Skin epidermis (tissue), 12 donors: ENCODE data around the gene MCF2L.

Experiments used
- H3K27ac ChIP-seq, 21 experiments: fragments of 200-600 bp; sonication (generic) in 11 of 21; one replicate each; pipeline ENCODE4 v1.5.0; 2020; ENCODE audit warnings: mild to moderate bottlenecking in 3 of 21, inconsistent platforms in 2 of 21, moderate library complexity in 2 of 21
- H3K4me3 ChIP-seq, 7 experiments: fragments of 200-600 bp; sonication (generic) in 2 of 7; one replicate each; pipeline ENCODE4 v1.5.0; 2020; ENCODE audit warnings: inconsistent platforms in 2 of 7, mild to moderate bottlenecking in 2 of 7, moderate library complexity in 1 of 7

MCF2L gene

DNA sequence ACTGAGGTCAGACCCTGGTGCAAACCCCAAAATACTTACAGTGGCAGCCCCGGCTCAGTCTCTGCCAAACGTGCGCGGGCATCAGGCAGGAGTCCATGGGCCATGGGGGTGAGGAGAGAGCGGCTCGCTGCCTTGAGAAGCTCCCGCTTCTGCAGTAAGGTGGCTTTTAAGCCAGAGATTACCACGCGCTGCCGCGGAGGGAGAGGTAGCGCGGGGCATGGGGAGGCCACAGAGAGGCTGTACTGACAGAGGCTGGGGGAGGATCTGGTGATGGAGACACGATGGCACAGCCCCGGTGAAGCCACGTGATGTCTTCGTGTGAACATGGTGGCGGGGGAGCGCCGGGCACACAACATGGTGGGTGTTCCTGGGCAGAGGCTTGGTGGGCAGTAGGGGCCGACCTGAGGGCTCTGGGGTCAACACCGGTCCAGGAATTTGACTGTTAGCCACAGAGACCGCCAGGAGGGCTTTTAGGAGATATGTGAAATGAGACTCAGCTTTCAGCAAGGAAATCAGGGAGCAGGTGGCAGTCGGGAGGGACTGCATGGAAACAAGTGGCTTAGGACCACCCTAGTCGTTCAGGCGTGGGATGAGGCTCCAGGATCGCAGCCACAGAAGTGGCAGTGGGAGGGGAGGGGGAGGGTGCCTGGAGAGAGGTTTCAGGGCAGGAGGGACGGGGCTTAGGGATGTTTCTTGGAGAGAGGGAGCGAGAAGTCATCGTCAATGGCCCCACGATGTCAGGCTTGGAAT lies 24.1 kb downstream of the MCF2L start:
- Histone ChIP-seq H3K4me3 (no peak overlapping the region), H3K27ac (peak overlapping the region in 9 of 21 experiments; percentile 17 to 78 (median 59))

DNA sequence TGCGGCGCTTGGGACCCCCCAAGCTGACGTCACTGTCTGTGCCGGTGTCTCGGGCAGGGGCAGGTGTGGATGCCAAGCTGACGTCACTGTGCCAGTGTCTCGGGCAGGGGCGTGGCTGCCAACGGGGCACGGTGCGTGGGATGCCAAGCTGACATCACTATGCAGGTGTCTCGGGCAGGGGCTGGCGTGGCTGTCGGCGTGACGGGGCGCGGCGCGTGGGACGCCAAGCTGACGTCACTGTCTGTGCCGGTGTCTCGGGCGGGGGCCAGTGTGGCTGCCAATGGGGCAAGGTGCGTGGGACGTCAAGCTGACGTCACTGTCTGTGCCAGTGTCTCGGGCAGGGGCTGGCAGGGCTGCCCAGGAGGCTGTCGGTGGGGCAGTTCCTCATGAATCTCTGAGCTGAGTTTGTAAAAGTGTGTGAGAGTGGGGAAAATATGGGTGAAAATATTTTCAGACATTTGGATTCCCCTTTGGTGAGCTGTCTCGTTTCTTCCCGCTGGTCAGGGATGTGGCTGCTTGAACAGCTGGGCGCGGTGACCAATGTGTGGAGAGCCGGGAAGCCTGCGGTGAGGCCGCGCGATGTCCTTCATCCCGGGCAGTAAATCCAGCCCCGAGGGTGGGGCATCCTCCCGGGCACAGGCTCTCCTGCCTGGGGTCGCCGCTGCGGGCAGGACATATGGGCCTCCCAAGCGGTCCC lies 25.2 kb downstream of the MCF2L start:
- no peak overlapping the region for H3K4me3 ChIP-seq
- peak overlapping the region in 10 of 21 experiments; percentile 18 to 86 (median 62) for H3K27ac ChIP-seq

DNA sequence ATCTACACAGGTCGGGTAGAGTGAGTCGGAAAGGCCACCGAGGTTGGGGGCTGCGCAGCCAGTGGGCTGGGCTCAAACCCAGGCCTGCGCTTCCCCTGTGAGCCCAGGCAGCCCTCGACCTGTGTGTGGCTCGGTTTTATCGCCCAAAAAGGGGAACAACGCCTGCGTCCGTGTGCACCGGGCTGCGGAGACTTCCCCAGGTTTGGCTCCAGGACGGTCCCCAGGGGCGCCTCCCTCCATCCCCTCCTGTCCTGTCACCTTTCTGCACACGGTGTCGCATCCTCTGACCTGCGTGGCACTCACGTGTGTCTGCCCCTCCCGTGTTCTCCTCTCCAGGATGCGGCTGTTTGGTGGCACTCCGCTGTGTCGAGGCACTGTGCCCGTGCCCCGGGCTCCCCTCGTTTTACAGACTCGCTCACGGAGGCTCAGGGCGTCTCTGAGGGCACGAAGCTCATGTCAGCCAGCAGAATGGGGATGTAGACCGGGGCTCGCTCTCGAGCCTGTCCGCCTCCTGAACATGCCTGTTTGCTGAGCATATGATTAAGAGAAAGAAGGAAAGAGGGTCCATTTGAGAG lies 25.9 kb downstream of the MCF2L start:
- no peak overlapping the region for H3K4me3 ChIP-seq

DNA sequence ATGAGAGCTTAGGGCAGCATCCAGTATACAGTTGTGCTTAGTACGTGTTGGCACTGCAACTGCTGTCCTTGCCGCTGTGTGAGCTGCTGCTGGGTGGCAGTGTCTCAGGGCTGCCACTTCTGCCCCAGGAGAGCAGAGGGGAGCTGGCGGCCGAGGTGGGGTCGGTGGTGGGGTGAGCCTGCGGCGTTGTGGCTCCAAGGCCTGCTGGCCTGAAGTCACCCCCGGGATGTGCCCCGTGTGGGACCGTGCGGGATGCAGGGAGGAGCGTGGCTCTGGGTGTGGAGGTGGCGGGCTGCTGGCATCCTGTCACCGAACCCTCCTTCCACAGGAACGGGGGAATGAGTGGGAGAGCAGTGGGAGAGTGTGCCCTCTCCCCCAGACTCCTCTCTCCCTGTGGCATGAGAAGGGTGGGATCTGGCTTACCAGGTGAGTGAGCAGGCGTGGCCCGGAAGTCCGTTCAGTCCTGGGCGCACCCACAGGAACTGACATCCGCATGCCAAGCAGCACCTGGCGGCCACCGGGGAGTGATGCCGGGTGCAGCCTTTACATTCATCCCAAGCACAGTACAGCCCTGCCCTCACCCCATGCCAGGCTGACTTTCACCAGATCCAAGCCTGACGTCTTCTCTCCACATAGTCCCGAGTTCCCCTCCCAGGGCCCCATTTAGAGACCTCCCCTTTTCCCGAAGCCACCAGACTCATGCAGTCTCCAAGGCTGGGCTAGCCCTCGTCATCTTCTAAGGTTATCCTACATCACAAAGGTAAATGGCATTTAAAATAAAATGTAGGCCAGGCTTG lies 26.6 kb downstream of the MCF2L start:
- H3K27ac ChIP-seq: peak overlapping the region in 9 of 21 experiments; percentile 48 to 86 (median 60)
- H3K4me3 ChIP-seq: no peak overlapping the region

More for the DNA sequence above, 25.9 kb downstream of the MCF2L start:
- H3K27ac ChIP-seq: peak overlapping the region in 9 of 21 experiments; percentile 3 to 86 (median 55)

DNA sequence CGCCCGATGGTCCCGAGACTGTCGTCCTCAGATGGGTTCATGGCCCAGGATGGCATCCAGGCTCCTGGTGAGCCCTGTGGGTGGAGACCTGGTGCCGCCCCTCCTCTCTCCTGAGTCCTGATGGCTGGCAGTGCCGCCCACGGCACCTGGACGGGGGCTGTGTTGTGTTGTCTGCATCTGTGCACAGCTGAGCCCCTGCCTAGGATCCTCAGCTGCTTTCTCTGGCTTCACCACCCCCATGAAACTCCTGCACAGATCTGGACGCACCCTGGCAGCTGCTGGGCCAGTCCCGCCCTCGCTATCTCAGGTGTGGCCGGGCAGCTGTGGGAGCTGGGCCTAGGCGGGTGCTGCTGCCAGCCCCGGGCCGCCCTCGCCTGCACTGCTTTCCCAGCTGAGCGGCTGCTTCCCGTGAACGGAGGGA lies 27.7 kb downstream of the MCF2L start:
- H3K4me3 ChIP-seq: no peak overlapping the region

DNA sequence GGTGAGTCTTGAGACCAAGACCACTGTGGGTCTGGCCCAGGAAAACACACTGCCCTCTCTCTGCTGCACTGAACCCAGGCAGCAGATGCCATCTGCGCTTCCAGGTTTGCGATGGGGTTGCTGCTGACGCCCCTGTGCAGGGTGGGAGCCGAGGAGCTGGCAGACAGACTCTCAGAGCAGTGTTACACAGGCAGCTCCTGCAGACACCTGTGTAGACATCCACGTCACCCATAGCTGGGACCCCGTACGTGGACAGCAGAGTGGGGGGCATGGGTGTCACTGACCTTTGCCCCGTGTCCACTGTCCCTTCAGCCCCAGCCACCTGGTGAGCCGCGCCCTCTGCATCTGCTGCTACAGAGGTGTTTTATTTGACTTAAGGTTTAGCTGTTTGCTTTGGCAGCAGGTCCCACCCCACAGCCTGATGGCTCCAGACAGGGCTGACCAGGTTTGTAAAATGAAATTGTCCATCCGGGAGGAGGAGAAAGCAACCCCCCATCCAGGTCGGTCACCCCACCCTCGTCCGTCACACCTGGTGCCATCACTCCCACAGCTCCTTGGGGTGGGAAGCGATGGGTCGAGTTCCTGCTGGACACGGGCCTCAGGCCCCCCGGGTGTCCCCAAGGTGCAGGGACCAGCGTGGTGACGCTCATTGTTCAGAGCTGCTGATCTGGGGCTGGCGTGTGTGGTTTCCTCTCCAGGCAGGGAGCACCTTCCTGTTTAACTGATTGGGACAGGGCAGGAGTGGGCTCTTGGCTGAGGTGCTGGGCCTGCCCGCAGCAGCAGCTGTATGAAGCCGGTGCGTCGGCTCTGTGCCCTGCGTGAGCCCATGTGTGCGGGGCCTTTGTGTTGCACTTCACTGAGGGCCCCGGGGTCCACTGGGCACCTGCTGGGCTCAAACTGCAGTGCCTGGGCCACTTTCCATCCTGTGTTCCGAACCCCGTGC lies 28.4 kb downstream of the MCF2L start:
- peak overlapping the region in 8 of 21 experiments; percentile 32 to 78 (median 60) for H3K27ac ChIP-seq

More for the DNA sequence above, 27.7 kb downstream of the MCF2L start:
- H3K27ac ChIP-seq: peak overlapping the region in 9 of 21 experiments; percentile 22 to 78 (median 60)

DNA sequence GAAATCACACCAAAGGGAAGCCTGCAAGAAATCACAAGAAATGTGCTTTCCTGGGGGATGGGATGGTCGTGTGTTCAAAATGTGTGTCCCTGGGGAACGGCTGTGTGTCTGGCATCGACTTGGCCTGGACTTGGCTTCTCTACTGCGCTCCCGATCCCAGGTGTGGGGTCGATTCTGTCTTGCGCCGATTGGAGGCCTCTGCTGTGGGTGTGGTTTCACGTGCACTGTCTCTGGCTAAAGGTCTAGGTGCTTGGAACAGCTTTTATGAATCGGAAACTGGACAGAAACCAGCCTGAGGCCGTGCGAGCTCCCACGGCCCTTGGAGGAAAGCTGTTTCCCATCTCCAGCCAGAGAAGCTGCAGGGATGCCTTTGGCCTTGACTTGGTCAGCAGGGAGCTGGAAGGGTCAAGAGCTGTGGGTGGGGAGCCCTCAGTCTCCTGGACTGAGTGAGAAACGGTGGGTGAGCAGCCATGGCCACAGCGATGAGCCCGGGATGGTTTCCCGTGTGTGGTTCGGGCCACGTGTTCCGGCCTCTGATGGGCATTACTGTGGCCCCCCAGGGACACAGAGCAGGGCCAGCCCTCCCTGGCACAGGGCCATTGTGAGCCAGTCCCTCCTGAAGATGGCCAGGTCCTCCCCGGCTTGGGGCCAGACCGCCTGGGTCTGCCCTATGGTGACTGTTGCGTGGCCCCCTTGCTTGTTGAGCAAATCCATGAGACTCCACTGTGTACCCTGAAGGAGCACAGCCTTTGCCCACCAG lies 29.7 kb downstream of the MCF2L start:
- Histone ChIP-seq H3K4me3 (no peak overlapping the region), H3K27ac (no peak overlapping the region)

More for the DNA sequence above, 28.4 kb downstream of the MCF2L start:
- H3K4me3 ChIP-seq: no peak overlapping the region

DNA sequence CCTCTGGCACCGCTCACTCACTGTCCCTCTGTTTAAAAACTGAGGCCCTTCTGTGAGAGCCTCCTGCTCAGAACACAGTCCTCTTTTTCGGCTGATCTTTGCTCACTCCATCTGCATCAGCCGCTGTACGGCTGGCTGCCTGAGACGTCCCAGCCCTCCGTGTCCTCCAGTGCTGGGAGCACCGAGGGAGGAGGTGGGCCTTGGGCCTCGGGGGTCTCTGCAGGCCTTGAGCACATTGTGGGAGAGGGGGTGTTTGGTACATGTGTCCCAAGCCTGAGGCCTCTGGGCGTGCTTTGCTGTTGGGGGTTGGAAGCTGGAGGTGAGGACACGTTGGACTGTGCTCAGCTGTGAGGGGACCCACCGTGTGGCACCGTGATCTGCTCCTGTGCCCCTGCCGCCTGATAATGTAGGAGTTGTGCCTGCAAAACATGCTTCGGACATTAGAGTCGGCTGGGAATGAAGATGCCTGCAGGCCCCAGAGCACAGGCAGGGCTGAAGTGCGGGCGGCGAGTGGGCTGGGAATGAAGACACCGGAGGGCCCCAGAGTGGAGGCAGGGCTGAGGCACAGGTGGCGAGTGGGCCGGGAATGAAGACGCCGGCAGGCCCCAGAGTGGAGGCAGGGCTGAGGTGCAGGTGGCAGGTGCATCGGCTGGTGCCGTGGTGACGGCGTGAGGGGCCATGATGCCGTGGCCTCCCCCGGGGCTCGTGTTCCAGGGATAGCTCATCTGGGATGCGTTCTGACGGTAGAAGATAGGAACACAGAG lies 30.6 kb downstream of the MCF2L start:
- Histone ChIP-seq H3K27ac (no peak overlapping the region), H3K4me3 (no peak overlapping the region)

DNA sequence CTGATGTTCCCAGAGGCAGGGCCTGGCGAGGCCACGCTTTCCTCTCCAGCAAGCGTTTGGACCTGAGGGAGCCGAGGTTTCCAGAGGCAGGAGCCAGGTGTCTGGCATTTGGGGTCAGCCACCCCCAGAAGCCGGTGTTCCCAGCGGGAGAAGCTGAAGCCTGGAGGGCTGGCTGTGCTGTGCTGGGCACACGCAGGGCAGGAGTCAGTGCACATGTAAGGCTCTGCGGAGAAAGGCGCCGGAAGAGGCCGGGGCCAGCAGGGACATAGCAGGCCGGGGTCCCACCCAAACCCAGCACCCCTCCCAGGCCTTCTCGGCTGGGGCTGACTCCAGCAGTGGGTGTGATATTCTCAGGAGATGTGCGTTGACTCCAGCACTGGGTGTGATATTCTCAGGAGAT lies 31.6 kb downstream of the MCF2L start:
- Histone ChIP-seq H3K4me3 (no peak overlapping the region), H3K27ac (peak overlapping the region in 1 of 21 experiments; percentile 52)

DNA sequence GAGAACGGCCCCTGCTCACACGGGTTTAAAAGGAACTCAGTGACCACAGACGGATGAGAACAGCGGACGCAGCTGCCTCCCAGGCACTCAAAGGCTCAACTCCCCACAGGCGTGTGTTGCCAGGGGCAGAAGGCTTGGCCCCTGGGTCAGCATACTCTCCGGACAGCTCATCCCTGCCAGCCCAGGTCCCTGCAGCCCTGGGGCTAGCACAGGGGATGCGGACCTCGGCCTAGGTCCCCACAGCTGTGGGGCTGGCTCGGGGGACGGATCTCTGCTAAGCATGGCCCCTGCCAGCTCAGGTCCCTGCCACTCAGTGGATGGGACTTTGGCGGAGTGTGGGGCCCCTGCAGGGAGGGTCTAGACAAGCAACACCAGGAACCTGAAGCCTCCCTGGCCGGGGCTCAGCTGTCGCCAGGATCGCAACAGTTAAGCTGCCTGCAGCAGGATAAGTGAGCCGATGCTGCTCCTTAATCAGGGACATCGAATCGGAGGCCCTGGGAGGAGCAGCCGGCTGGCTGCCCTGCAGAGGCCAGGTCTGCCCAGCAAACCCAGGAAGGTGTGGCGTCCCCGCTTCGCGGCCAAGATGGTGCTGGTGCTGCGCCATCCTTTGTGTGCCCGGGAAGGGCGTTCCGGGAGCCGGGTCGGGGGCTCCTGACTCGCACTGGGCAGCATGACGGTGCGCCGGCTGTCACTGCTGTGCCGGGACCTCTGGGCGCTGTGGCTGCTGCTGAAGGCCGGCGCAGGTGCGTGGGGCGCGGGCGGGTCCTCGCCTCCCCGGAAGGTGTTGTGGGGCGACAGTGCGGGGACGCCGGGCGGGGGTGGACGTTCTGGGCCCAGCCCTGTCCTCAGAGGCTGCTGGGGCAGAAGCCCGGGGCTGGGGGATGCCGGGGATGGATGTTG lies 32.5 kb downstream of the MCF2L start:
- Histone ChIP-seq H3K4me3 (peak overlapping the region in 5 of 7 experiments; percentile 14 to 47 (median 17)), H3K27ac (peak overlapping the region in 9 of 21 experiments; percentile 4 to 65 (median 47))

DNA sequence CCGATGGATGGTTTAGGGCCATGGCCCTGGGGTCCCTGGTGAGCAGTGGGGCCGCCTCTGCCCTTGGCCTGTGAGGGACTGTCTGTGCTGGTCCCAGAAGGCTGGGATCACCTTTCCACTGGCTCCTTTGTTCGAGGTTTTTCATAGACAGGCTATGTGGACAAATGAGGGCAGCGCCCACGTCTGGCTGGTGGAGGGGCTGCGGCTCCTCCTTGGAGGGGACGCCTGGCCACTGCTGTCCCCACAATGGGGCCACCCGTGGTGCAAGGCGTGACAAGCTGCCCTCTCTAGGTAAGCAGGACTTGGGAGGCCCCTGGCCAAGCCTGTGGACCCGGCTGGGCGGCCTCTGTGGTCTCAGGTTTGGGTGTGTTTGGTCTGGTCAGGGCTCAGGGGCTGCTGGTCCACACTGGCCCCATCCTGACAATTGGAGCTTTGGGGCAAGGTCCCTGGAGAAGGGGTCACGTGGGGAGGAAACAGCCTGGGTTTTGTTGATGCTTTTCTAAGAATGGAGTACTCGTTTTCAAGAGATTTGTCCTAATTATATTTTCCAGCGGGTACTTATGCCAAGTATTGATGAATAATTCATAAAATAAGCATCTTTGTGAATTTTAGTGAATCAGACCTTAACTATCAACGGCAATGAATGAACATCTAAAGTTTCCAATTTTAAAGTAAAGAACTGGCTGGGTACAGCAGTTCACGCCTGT lies 33.3 kb downstream of the MCF2L start:
- peak overlapping the region in 2 of 7 experiments; percentile 19 to 47 for H3K4me3 ChIP-seq
- H3K27ac ChIP-seq: peak overlapping the region in 9 of 21 experiments; percentile 4 to 65 (median 45)

DNA sequence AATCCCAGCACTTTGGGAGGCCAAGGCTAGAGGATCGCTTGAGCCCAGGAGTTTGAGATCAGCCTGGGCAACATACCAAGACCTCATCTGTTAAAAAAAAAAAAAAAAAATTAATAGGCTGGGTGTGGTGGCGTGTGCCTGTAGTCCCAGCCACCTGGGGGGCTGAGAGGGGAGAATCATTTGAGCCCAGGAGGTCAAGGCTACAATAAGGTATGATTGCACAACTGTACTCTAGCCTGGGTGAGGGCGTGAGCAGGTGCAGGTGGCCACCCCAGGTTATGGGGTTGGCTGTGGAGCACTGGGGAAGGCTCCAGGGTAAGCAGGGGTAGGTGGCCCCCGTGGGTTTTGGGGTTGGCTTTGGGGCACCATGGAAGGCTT lies 33.9 kb downstream of the MCF2L start:
- Histone ChIP-seq H3K4me3 (no peak overlapping the region), H3K27ac (no peak overlapping the region)

DNA sequence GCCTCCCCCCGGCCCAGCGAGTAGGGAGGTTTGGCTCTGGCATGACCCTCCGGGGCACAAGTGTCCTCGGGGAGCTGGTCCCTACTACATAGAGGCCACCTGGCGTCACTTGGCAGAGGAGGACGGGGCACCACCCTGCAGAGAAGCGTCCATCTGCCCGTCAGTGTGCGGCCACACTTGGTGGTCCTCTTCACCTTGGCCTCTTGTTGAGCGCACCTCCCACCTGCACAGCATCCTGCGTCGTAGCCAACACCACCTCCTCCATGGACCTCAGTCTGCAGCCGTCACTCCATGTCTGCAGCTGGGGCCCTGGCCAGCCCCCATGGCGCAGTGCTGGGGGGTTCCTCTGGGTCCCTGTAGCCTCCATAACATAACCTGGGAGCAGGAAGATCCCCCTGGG lies 35.1 kb downstream of the MCF2L start:
- Histone ChIP-seq H3K4me3 (no peak overlapping the region), H3K27ac (no peak overlapping the region)

DNA sequence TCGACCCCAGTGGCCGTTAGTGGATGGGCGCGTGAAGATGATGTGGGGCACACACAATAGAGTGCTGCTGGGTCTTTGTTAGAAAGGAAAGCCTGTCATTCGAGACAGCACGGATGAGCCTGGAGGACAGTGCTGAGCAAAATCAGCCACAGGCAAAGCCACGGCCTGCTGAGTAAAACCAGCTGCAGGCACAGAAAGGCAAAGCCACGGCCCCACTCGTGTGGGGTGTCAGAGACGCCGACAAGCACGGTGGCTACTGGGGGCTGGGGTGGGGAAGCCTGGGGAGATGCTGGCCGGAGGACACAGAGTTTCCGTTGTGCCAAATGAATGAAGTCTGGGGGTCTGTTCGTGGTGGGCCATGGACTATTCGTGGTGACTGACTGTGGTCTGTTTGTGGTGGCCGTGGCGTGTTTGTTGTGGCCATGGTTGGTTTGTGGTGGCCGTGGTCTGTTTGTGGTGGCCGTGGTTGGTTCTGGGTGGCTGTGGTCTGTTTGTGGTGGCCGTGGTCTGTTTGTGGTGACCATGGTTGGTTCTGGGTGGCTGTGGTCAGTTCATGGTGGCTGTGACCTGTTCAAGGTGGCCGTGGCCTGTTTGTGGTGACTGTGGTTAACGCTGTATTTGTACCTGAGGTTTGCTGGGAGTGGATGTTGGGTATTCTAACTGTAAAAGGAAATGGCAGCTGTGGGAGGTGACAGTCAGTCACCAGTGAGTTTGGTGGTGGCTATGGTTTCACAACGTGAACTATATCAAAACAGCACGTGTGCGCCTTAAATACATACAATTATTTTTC lies 36.3 kb downstream of the MCF2L start:
- Histone ChIP-seq H3K27ac (no peak overlapping the region), H3K4me3 (no peak overlapping the region)

DNA sequence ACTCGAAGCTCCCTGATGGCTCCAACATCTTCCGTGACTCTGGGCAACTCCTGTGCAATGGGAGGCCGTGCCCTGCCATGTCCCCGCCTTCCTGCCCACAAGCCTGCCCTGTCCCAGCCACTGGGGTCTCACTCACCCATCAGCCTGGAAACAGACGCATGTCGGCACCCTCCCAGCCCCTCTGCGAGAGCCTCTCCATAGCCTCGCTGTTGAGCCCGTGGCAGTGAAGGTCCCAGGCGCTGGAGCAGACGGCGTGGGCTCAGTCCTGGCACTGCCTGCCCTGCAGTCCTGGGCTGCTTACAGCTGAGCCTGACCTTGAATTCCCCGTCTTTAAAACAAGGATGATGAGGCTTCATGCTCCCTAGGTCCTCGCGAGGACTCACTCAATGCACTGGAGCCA lies 37.0 kb downstream of the MCF2L start:
- no peak overlapping the region for H3K4me3 ChIP-seq
- no peak overlapping the region for H3K27ac ChIP-seq
